ENCODE data around the gene ZBED1.
"Not testable (repeated sequence)": the region's sequence is repeated elsewhere in the genome, so short reads cannot be mapped to it uniquely, and the experiment has no call there.

ZBED1 gene

DNA sequence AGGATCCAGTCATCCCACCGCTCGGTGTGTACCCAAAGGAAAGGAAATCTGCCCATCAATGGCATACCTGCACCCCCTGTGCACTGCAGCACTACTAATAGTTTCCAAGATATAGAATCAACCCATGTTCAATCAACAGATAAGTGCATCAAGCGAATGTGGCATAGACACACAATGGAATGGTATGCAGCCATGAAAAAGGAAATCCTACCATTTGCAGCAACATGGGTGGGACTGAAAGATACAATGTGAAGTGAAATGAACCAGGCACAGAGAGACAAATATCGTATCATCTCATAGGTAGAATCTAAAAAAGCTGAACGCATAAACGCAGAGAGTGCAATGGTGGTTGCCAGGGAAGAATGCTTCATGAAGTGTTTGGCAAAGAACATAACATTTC lies 42.5 kb downstream of the ZBED1 start:
- peaks cover 0 to 27% (median 10%) of the 10 kb centered on the region in 4 donors for H3K4me1 ChIP-seq
- H3K9me3 ChIP-seq: no peaks in the 10 kb centered on the region
- TF ChIP-seq, protein P1, sequence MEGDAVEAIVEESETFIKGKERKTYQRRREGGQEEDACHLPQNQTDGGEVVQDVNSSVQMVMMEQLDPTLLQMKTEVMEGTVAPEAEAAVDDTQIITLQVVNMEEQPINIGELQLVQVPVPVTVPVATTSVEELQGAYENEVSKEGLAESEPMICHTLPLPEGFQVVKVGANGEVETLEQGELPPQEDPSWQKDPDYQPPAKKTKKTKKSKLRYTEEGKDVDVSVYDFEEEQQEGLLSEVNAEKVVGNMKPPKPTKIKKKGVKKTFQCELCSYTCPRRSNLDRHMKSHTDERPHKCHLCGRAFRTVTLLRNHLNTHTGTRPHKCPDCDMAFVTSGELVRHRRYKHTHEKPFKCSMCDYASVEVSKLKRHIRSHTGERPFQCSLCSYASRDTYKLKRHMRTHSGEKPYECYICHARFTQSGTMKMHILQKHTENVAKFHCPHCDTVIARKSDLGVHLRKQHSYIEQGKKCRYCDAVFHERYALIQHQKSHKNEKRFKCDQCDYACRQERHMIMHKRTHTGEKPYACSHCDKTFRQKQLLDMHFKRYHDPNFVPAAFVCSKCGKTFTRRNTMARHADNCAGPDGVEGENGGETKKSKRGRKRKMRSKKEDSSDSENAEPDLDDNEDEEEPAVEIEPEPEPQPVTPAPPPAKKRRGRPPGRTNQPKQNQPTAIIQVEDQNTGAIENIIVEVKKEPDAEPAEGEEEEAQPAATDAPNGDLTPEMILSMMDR (IDR thresholded peaks at IDR 0.05): no peak
- no peaks in the 10 kb centered on the region for H3K27me3 ChIP-seq
- H3K36me3 ChIP-seq: no peaks in the 10 kb centered on the region
- no peak overlapping the region for H3K4me3 ChIP-seq
- H3K27ac ChIP-seq: no peak overlapping the region
- intact Hi-C loops (cut with DNase I; ENCODE audit: low total_unique reads): no loop called here
- DNase-seq: no peak

DNA sequence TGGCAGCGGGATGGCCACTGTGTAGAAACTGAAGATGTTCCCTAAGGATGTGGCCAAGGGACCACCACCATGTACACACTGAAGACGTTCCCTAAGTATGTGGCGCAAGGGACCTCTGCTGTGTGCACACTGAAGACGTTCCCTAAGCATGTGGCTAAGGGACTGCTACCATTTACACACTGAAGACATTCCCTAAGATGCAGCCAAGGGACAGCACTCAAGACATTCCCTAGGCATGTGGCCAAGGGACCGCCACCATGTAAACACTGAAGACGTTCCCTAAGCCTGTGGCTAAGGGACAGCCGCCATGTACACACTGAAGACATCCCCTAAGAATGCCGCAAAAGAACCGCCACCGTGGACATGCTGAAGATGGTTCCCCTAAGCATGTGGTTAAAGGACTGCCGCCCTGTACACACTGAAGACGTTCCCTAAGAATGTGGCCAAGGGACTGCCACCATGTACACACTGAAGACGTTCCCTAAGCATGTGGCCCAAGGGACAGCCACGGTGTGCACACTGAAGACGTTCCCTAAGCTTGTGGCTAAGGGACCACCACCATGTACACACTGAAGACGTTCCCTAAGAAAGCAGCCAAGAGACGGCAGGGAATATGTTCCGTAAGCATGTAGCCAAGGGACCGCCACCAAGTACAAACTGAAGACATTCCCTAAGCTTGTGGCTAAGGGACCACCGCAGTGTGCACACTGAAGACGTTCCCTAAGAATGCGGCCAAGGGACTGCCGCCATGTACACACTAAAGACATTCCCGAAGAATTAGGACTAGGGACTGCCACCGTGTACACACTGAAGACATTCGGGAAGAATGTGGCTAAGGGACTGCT lies 43.3 kb downstream of the ZBED1 start:
- TF ChIP-seq, protein P1 (IDR thresholded peaks at IDR 0.05): no peak
- Histone ChIP-seq H3K36me3 (no peaks in the 10 kb centered on the region), H3K9me3 (no peaks in the 10 kb centered on the region), H3K4me1 (peaks cover 0 to 19% (median 8%) of the 10 kb centered on the region in 4 donors), H3K27ac (no peak overlapping the region), H3K27me3 (no peaks in the 10 kb centered on the region), H3K4me3 (no peak overlapping the region)
- intact Hi-C loops (cut with DNase I; ENCODE audit: low total_unique reads): no loop called here
- DNase-seq: no peak

DNA sequence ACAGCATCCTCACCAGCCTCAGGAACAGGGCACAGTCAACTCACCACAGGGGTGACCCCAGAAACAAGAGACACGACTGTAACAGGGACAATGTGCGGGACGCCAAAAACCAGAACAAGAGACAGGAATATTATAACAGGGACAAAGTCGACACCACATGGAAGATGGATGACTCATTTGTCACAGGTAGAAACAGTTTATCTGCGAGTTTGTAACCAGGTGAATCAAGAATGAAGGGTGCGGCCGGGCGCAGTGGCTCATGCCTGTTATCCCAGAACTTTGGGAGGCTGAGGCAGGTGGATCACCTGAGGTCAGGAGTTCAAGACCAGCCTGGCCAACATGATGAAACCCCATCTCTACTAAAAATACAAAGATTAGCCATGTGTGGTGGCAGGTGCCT lies 44.7 kb downstream of the ZBED1 start:
- H3K4me3 ChIP-seq; intact Hi-C loops (cut with DNase I; ENCODE audit: low total_unique reads); H3K27me3 ChIP-seq; H3K36me3 ChIP-seq; DNase-seq; H3K4me1 ChIP-seq; H3K9me3 ChIP-seq; H3K27ac ChIP-seq: not testable (repeated sequence)

DNA sequence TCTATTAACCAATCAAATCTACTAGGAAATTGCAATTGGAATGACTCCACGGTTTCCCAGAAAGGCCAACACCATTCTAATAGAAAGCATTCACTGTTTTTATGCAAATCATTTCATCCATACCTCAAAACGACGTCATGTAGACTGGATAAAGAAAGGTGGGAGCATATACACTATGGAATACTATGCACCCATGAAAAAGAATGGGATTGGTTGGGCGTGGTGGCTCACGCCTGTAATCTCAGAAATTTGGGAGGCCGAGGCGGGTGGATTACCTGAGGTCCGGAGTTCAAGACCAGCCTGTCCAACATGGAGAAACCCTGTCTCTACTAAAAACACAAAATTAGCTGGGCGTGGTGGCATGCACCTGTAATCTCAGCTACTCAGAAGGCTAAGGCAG lies 46.2 kb downstream of the ZBED1 start:
- intact Hi-C loops (cut with DNase I; ENCODE audit: low total_unique reads); H3K9me3 ChIP-seq; H3K4me1 ChIP-seq; H3K27me3 ChIP-seq; H3K27ac ChIP-seq; H3K4me3 ChIP-seq; DNase-seq; H3K36me3 ChIP-seq: not testable (repeated sequence)

- H3K36me3 ChIP-seq: no peaks in the 10 kb centered on the region
- H3K27me3 ChIP-seq: no peaks in the 10 kb centered on the region
- H3K9me3 ChIP-seq: no peaks in the 10 kb centered on the region
- TF ChIP-seq, protein P1 (IDR thresholded peaks at IDR 0.05): no peak
- intact Hi-C loops (cut with DNase I; ENCODE audit: low total_unique reads): no loop called here
- H3K4me1 ChIP-seq: no peaks in the 10 kb centered on the region
- H3K4me3 ChIP-seq: no peak overlapping the region
- no peak for DNase-seq
- H3K27ac ChIP-seq: no peak overlapping the region
These were observed 48.0 kb downstream of the ZBED1 start for GRCh38 chrX:2452799-2453198.

DNA sequence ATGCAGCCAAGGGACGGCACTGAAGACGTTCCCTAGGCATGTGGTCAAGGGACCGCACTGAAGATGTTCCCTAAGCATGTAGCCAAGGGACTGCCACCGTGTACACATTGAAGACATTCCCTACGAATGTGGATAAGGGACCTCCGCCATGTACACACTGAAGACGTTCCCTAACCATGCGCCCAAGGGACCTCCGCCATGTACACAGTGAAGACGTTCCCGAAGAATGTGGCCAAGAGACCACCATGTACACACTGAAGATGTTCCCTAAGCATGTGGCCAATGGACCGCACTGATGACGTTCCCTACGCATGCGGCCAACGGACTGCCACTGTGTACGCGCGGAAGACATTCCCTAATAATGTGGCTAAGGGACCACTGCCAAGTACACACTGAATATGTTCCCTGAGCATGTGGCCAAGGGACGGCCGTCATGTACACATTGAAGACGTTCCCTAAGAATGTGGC lies 48.4 kb downstream of the ZBED1 start:
- no peak overlapping the region for H3K27ac ChIP-seq
- intact Hi-C loops (cut with DNase I; ENCODE audit: low total_unique reads): no loop called here
- H3K9me3 ChIP-seq: no peaks in the 10 kb centered on the region
- H3K27me3 ChIP-seq: no peaks in the 10 kb centered on the region
- DNase-seq: no peak
- H3K36me3 ChIP-seq: no peaks in the 10 kb centered on the region
- TF ChIP-seq, protein P1 (IDR thresholded peaks at IDR 0.05): no peak
- H3K4me1 ChIP-seq: no peaks in the 10 kb centered on the region
- no peak overlapping the region for H3K4me3 ChIP-seq

All from tibial artery (tissue), 4 donors.